H1 (cell line): Measurements from ENCODE around the gene TNPO3. TPM values are rescaled to one million over a fixed set of nuclear protein-coding genes. Genes with fewer than 3 reads are reported as not detected.

Experiments used
- CTCF ChIA-PET: fragments of 300-600 bp; sonication (Branson Sonifier 250); formaldehyde crosslinking; loops from one replicate; lab custom pipeline; 2021; ENCODE audit not compliant: partially characterized antibody; lab: Charles Lee
- POLR2A ChIA-PET: fragments of 300-600 bp; sonication (Branson Sonifier 250); formaldehyde crosslinking; loops from one replicate; lab custom pipeline; 2021; ENCODE audit warnings: inconsistent platforms; ENCODE audit not compliant: partially characterized antibody; lab: Charles Lee
- DNase-seq, 2 experiments: peaks; one replicate each; pipeline versions ENCODE4 v3.0.0 to v3.0.0-alpha.2; 2010 to 2022; ENCODE audit warnings: low spot score in 2 of 2, low read depth in 1 of 2, mixed read lengths in 1 of 2
- FAIRE-seq: peaks from 2 replicates; lab custom pipeline; 2011; peaks lifted over from hg19 to GRCh38; lab: Jason Lieb, UNC
- H2AFZ ChIP-seq: 2 replicates; pipeline ENCODE4 v1.8.1; 2012; ENCODE audit warnings: low read length, inconsistent platforms
- H2AK5ac ChIP-seq: 2 replicates; pipeline ENCODE4 v1.6.1; 2013; ENCODE audit warnings: low read depth, low read length
- H2BK120ac ChIP-seq: replicated peaks from 2 replicates; pipeline ENCODE3; 2013; ENCODE audit warnings: low read depth, low read length, inconsistent platforms
- H2BK12ac ChIP-seq: 2 replicates; pipeline ENCODE4 v1.6.1; 2013; ENCODE audit warnings: low read depth, low read length
- H2BK15ac ChIP-seq: 2 replicates; pipeline ENCODE4 v1.6.1; 2013; ENCODE audit warnings: low read length
- H2BK20ac ChIP-seq: 2 replicates; pipeline ENCODE4 v1.6.1; 2013; ENCODE audit warnings: low read length
- H2BK5ac ChIP-seq: 2 replicates; pipeline ENCODE4 v1.6.1; 2013; ENCODE audit warnings: low read depth, low read length
- H3K14ac ChIP-seq: 2 replicates; pipeline ENCODE4 v1.6.1; 2013; ENCODE audit warnings: inconsistent platforms; ENCODE audit not compliant: insufficient read length
- H3K18ac ChIP-seq: 2 replicates; pipeline ENCODE4 v1.6.1; 2013; ENCODE audit warnings: low read length; ENCODE audit errors: extremely low read depth
- H3K23ac ChIP-seq: 2 replicates; pipeline ENCODE4 v1.6.1; 2013; ENCODE audit warnings: inconsistent platforms; ENCODE audit not compliant: insufficient read length
- H3K23me2 ChIP-seq: 2 replicates; pipeline ENCODE4 v1.6.1; 2013; ENCODE audit warnings: low read depth, low read length
- H3K27ac ChIP-seq: 2 replicates; pipeline ENCODE4 v1.6.1; 2011; ENCODE audit warnings: low read depth, low read length, inconsistent platforms
- H3K27me3 ChIP-seq, 4 experiments: replicated peaks in 1 of 4; 1 replicate in 1 of 4; 2 replicates in 3 of 4; pipeline versions ENCODE4 v1.6.1 to v1.8.1; 2011 to 2013; ENCODE audit warnings: low read length in 3 of 4, mild to moderate bottlenecking in 3 of 4, inconsistent platforms in 2 of 4, mixed read lengths in 2 of 4, moderate library complexity in 1 of 4; ENCODE audit not compliant: control insufficient read depth in 3 of 4, insufficient read depth in 3 of 4; ENCODE audit errors: extremely low read depth in 1 of 4
- H3K36me3 ChIP-seq, 4 experiments: 2 replicates each; pipeline versions ENCODE4 v1.6.1 to v1.8.1; 2011 to 2013; ENCODE audit warnings: mild to moderate bottlenecking in 4 of 4, low read length in 3 of 4, moderate library complexity in 2 of 4, control low read depth in 1 of 4, inconsistent platforms in 1 of 4; ENCODE audit not compliant: insufficient read depth in 4 of 4, control insufficient read depth in 2 of 4
- H3K4ac ChIP-seq: replicated peaks from 2 replicates; pipeline ENCODE3; 2013; ENCODE audit warnings: low read length, low read depth, mixed read lengths, inconsistent platforms; ENCODE audit not compliant: insufficient read length
- H3K4me1 ChIP-seq, 4 experiments: replicated peaks in 1 of 4; 1 replicate in 1 of 4; 2 replicates in 3 of 4; pipeline versions ENCODE4 v1.6.1 to v1.8.1; 2011 to 2013; ENCODE audit warnings: low read length in 3 of 4, inconsistent platforms in 2 of 4, mixed read lengths in 1 of 4; ENCODE audit not compliant: insufficient read depth in 4 of 4, control insufficient read depth in 3 of 4
- H3K4me2 ChIP-seq, 2 experiments: 2 replicates each; pipeline versions ENCODE4 v1.6.1 to v1.8.1; 2011 to 2013; ENCODE audit warnings: low read depth in 2 of 2, low read length in 2 of 2, control low read depth in 1 of 2, inconsistent platforms in 1 of 2, mild to moderate bottlenecking in 1 of 2; ENCODE audit not compliant: insufficient read depth in 1 of 2
- H3K4me3 ChIP-seq, 4 experiments: fragments of 200-600, 300-600 bp in 1 of 4; sonication (generic), shearing (Covaris generic), sonication (Bioruptor Twin) in 1 of 4; 2 replicates each; pipeline versions ENCODE4 v1.5.1 to v1.8.1; 2011 to 2016; ENCODE audit warnings: low read length in 4 of 4, low read depth in 3 of 4, control low read depth in 2 of 4, inconsistent platforms in 2 of 4, mild to moderate bottlenecking in 2 of 4, mixed read lengths in 1 of 4, moderate library complexity in 1 of 4; ENCODE audit not compliant: insufficient read depth in 2 of 4; ENCODE audit errors: extremely low read depth in 1 of 4
- H3K56ac ChIP-seq: replicated peaks from 2 replicates; pipeline ENCODE3; 2013; ENCODE audit warnings: low read depth, mild to moderate bottlenecking, mixed read lengths, low read length, inconsistent platforms; ENCODE audit not compliant: insufficient read length
- H3K79me1 ChIP-seq: 2 replicates; pipeline ENCODE4 v1.6.1; 2013; ENCODE audit warnings: low read depth, low read length, control low read depth
- H3K79me2 ChIP-seq, 2 experiments: 2 replicates each; pipeline versions ENCODE4 v1.6.1 to v1.8.1; 2012 to 2013; ENCODE audit warnings: low read length in 2 of 2, mild to moderate bottlenecking in 2 of 2, inconsistent platforms in 1 of 2; ENCODE audit not compliant: insufficient read depth in 2 of 2, control insufficient read depth in 1 of 2
- H3K9ac ChIP-seq, 4 experiments: replicated peaks in 1 of 4; 1 replicate in 1 of 4; 2 replicates in 3 of 4; pipeline versions ENCODE4 v1.6.1 to v1.8.1; 2011 to 2013; ENCODE audit warnings: low read depth in 3 of 4, low read length in 3 of 4, control low read depth in 2 of 4, mild to moderate bottlenecking in 2 of 4, moderate library complexity in 2 of 4, inconsistent platforms in 1 of 4; ENCODE audit errors: extremely low read depth in 1 of 4
- H3K9me3 ChIP-seq, 2 experiments: 2 replicates each; pipeline versions ENCODE4 v1.6.1 to v1.8.1; 2012 to 2013; ENCODE audit warnings: mild to moderate bottlenecking in 2 of 2, moderate library complexity in 2 of 2, control low read depth in 1 of 2, inconsistent platforms in 1 of 2, low read depth in 1 of 2, low read length in 1 of 2, mixed read lengths in 1 of 2; ENCODE audit not compliant: insufficient read depth in 2 of 2
- H4K20me1 ChIP-seq, 2 experiments: replicated peaks in 1 of 2; 2 replicates each; pipeline versions ENCODE3 to v1.8.1; 2011 to 2013; ENCODE audit warnings: inconsistent platforms in 2 of 2, low read length in 2 of 2, mild to moderate bottlenecking in 1 of 2; ENCODE audit not compliant: insufficient read depth in 2 of 2, control insufficient read depth in 1 of 2
- H4K5ac ChIP-seq: 2 replicates; pipeline ENCODE4 v1.6.1; 2013; ENCODE audit warnings: low read length, low read depth, mixed read lengths, inconsistent platforms; ENCODE audit not compliant: insufficient read length
- H4K8ac ChIP-seq: 2 replicates; pipeline ENCODE4 v1.8.0; 2013; ENCODE audit warnings: mild to moderate bottlenecking, moderate library complexity, low read length, inconsistent platforms; ENCODE audit not compliant: insufficient read depth; ENCODE audit errors: extremely low read depth
- H4K91ac ChIP-seq: replicated peaks from 2 replicates; pipeline ENCODE3; 2013; ENCODE audit warnings: low read length, mixed read lengths, inconsistent platforms; ENCODE audit not compliant: insufficient read length
- CREB1 ChIP-seq: IDR thresholded peaks from 2 replicates; pipeline ENCODE4 v1.6.1; 2012; ENCODE audit warnings: inconsistent platforms
- CTBP2 ChIP-seq: IDR thresholded peaks from 2 replicates; pipeline ENCODE4 v1.7.0; 2011; ENCODE audit warnings: borderline replicate concordance, mild to moderate bottlenecking, moderate library complexity, mixed read lengths, low read length; ENCODE audit not compliant: insufficient read depth, insufficient read length
- GTF2F1 ChIP-seq: IDR thresholded peaks from 2 replicates; pipeline ENCODE4 v1.6.1; 2012; ENCODE audit warnings: low read depth, low read length, improper control_type of control experiment, borderline replicate concordance
- RNF2 ChIP-seq: fragments of 200-900, 300-1000 bp; sonication (generic); IDR thresholded peaks from 2 replicates; pipeline ENCODE4 v1.7.1; 2016; ENCODE audit warnings: borderline replicate concordance, low read depth, mild to moderate bottlenecking, antibody characterized with exemption, low read length; ENCODE audit not compliant: poor library complexity, severe bottlenecking; ENCODE audit errors: missing control alignments
- SIX5 ChIP-seq: IDR thresholded peaks from 2 replicates; pipeline ENCODE4 v1.6.1; 2011; ENCODE audit warnings: mild to moderate bottlenecking, low read depth, low read length
- YY1 ChIP-seq: IDR thresholded peaks from 2 replicates; pipeline ENCODE4 v1.6.1; 2011; ENCODE audit warnings: low read depth, mild to moderate bottlenecking, low read length
- WGBS, 2 experiments: shearing (Covaris generic) in 1 of 2; methylation state at CpG; one replicate each; pipeline versions ENCODE4 v1.1.6 to v1.1.7; 2013 to 2015; ENCODE audit warnings: low lambda C conversion rate in 2 of 2, mixed read lengths in 2 of 2, inconsistent platforms in 1 of 2, low coverage in 1 of 2, missing lambda C conversion rate in 1 of 2; ENCODE audit not compliant: insufficient replicate concordance in 2 of 2, insufficient coverage in 1 of 2, insufficient read length in 1 of 2; ENCODE audit errors: extremely low coverage in 1 of 2, missing lambda C conversion rate in 1 of 2; 5-methylcytosine and 5-hydroxymethylcytosine counted together
- polyA plus RNA-seq, 7 experiments: library from polyadenylated mRNA; depleted of rRNA in 3 of 7; stranded (reverse) in 5 of 7; unstranded in 2 of 7; fragments of >200 nt in 5 of 7; fragments of 200-250 nt in 2 of 7; gene quantifications; 1 replicate in 5 of 7; 2 replicates in 1 of 7; 4 replicates in 1 of 7; pipeline versions ENCODE4 v1.2.1 to v1.2.3, GENCODE V29; 2011 to 2013; ENCODE audit warnings: missing spikeins in 2 of 7, mixed read lengths in 2 of 7
- total RNA-seq: library from RNA; stranded (reverse); fragmentation: NEBNext Ultra II Directional; extraction: Animal tissue kit (Norgen Biotek cat#: 25700); gene quantifications from 2 replicates; pipeline ENCODE4 v1.2.1, GENCODE V29; 2021
- TF ChIP-seq, protein P1 (sequence below), 3 experiments: IDR thresholded peaks; 1 replicate in 2 of 3; 2 replicates in 1 of 3; pipeline versions ENCODE4 v1.5.1 to v1.6.1; 2011; ENCODE audit warnings: low read length in 3 of 3, mild to moderate bottlenecking in 3 of 3, inconsistent platforms in 2 of 3, low read depth in 1 of 3, moderate library complexity in 1 of 3; ENCODE audit not compliant: insufficient read depth in 1 of 3; ENCODE audit errors: control extremely low read depth in 1 of 3
- TF ChIP-seq, protein P2 (sequence below): IDR thresholded peaks from 2 replicates; pipeline ENCODE4 v1.6.1; 2012; ENCODE audit warnings: inconsistent platforms
- TF ChIP-seq, protein P3 (sequence below): IDR thresholded peaks from 2 replicates; pipeline ENCODE4 v1.6.1; 2012; ENCODE audit warnings: low read length, inconsistent platforms

TNPO3 gene
- total and polyA plus RNA-seq, 2 of the 8 experiments (the other 6 are each of a cell fraction or from before 2014, with no cell fraction given): 67.6 to 99.2 TPM

DNA sequence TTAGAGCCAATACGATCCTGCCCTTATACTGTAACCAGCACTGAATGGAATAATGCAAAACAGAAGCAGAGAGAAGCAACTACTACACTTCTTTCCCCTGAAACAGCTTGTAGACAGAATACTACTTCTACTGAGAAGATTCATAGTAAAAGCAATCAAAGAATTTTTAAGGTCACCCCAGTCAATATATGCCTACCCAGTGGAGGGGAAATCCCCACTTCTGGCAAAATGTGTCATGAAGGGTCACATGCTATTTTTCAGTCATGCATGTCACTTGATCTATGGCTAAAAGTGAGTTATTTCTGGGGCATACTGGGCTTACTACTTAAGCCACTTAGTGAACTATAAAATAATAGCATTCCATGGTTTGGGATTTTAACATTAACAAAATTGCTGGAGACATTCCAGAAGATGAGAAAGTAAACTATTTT lies 91.6 kb downstream of the TNPO3 start:
- Histone ChIP-seq H2BK120ac (no peak overlapping the region), H2BK20ac (no peak overlapping the region), H3K27me3 (no peaks in the 10 kb centered on the region), H2BK5ac (no peak overlapping the region), H4K5ac (no peak overlapping the region), H3K9me3 (no peaks in the 10 kb centered on the region), H3K14ac (no peak overlapping the region), H4K20me1 (no peaks in the 10 kb centered on the region), H3K56ac (no peak overlapping the region), H2BK15ac (no peak overlapping the region), H3K23me2 (no peaks in the 10 kb centered on the region), H3K36me3 (peaks cover 2 to 56% (median 33%) of the 10 kb centered on the region in 4 experiments), H3K79me2 (no peaks in the 10 kb centered on the region), H2AK5ac (no peak overlapping the region), H2AFZ (no peak overlapping the region), H3K27ac (no peak overlapping the region), H2BK12ac (no peak overlapping the region), H3K9ac (no peak overlapping the region), H3K4me3 (no peak overlapping the region), H3K79me1 (no peaks in the 10 kb centered on the region), H3K18ac (no peak overlapping the region), H3K23ac (no peak overlapping the region), H4K8ac (no peak overlapping the region), H3K4me1 (no peaks in the 10 kb centered on the region), H3K4me2 (no peak overlapping the region), H3K4ac (no peak overlapping the region), H4K91ac (no peak overlapping the region)
- ChIA-PET POLR2A (no interaction called here), CTCF (interaction anchor here (0.6 to 1.5 kb wide), 3 partner anchors 10 to 582 kb away, joined by 3 to 4 read pairs (median 3); no protein-coding TSS in a partner anchor)
- WGBS, 2 experiments: 86% methylated on average over 1 of the region's 1 CpG; no CpG with 5 or more reads in 1 of the 2 experiments
- FAIRE-seq: no peak
- no peak for DNase-seq
- TF ChIP-seq, protein P1, sequence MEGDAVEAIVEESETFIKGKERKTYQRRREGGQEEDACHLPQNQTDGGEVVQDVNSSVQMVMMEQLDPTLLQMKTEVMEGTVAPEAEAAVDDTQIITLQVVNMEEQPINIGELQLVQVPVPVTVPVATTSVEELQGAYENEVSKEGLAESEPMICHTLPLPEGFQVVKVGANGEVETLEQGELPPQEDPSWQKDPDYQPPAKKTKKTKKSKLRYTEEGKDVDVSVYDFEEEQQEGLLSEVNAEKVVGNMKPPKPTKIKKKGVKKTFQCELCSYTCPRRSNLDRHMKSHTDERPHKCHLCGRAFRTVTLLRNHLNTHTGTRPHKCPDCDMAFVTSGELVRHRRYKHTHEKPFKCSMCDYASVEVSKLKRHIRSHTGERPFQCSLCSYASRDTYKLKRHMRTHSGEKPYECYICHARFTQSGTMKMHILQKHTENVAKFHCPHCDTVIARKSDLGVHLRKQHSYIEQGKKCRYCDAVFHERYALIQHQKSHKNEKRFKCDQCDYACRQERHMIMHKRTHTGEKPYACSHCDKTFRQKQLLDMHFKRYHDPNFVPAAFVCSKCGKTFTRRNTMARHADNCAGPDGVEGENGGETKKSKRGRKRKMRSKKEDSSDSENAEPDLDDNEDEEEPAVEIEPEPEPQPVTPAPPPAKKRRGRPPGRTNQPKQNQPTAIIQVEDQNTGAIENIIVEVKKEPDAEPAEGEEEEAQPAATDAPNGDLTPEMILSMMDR (IDR thresholded peaks at IDR 0.05; ENCODE audit: control extremely low read depth in 1 of 3, insufficient read depth in 1 of 3, low read depth in 1 of 3, low read length in 3 of 3): no peak
- TF ChIP-seq CTBP2 (no peak), RNF2 (no peak), SIX5 (no peak), GTF2F1 (no peak), CREB1 (no peak), YY1 (no peak)
- TF ChIP-seq, protein P2, sequence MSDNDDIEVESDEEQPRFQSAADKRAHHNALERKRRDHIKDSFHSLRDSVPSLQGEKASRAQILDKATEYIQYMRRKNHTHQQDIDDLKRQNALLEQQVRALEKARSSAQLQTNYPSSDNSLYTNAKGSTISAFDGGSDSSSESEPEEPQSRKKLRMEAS: no peak
- TF ChIP-seq, protein P3, sequence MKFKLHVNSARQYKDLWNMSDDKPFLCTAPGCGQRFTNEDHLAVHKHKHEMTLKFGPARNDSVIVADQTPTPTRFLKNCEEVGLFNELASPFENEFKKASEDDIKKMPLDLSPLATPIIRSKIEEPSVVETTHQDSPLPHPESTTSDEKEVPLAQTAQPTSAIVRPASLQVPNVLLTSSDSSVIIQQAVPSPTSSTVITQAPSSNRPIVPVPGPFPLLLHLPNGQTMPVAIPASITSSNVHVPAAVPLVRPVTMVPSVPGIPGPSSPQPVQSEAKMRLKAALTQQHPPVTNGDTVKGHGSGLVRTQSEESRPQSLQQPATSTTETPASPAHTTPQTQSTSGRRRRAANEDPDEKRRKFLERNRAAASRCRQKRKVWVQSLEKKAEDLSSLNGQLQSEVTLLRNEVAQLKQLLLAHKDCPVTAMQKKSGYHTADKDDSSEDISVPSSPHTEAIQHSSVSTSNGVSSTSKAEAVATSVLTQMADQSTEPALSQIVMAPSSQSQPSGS: no peak
